Esophagus squamous epithelium (tissue), 5 donors: ENCODE data around the gene GTF2IRD1. TPM values are rescaled to one million over a fixed set of nuclear protein-coding genes. Genes with fewer than 3 reads are reported as not detected.

ENCODE experiments used
- DNase-seq: peaks from one replicate; lab custom pipeline; 2025; lab: John Stamatoyannopoulos, UW
- H3K27ac ChIP-seq, 4 donors: fragments of 200-600 bp; sonication (generic); one replicate each; pipeline ENCODE4 v1.5.1; 2016 to 2019; ENCODE audit warnings: mild to moderate bottlenecking in 1 of 4
- H3K27me3 ChIP-seq, 4 donors: fragments of 200-600 bp; sonication (generic); 1 replicate in 3 of 4; 2 replicates in 1 of 4; pipeline versions ENCODE4 v1.5.1 to v1.6.0; 2017 to 2021; ENCODE audit warnings: antibody characterized with exemption in 1 of 4
- H3K36me3 ChIP-seq, 3 donors: fragments of 200-600 bp; sonication (generic); one replicate each; pipeline ENCODE4 v1.5.1; 2016 to 2019
- H3K4me1 ChIP-seq, 3 donors: fragments of 200-600 bp; sonication (generic); one replicate each; pipeline ENCODE4 v1.5.1; 2017 to 2019
- H3K4me3 ChIP-seq, 4 donors: fragments of 200-600 bp; sonication (generic); 1 replicate in 3 of 4; 2 replicates in 1 of 4; pipeline ENCODE4 v1.5.1; 2016 to 2019; ENCODE audit warnings: mild to moderate bottlenecking in 2 of 4, moderate library complexity in 1 of 4
- H3K9me3 ChIP-seq, 3 donors: fragments of 200-600 bp; sonication (generic); one replicate each; pipeline ENCODE4 v1.5.1; 2016 to 2019
- CTCF ChIP-seq, 6 experiments: fragments of 450-650 bp in 4 of 6; fragments of 200-600 bp in 2 of 6; sonication (generic) in 2 of 6; IDR thresholded peaks; one replicate each; pipeline ENCODE4 v1.5.1; 2016 to 2019; ENCODE audit warnings: antibody characterized with exemption in 6 of 6, mild to moderate bottlenecking in 4 of 6, moderate library complexity in 4 of 6
- POLR2A ChIP-seq, 4 donors: fragments of 450-650 bp; IDR thresholded peaks; one replicate each; pipeline ENCODE4 v1.6.1; 2017; ENCODE audit warnings: antibody characterized with exemption in 4 of 4, mild to moderate bottlenecking in 4 of 4, moderate library complexity in 3 of 4
- WGBS, 2 donors: methylation state at CpG; one replicate each; pipeline ENCODE4 v1.1.5; 2018; 5-methylcytosine and 5-hydroxymethylcytosine counted together
- intact Hi-C: fragments of 100-400 bp; cut with DNase I; formaldehyde crosslinking; loops from one replicate; pipeline ENCODE4 v1.15.0; 2022
- total RNA-seq, 4 donors: library from RNA; depleted of rRNA; stranded (reverse); fragments of >200 nt; gene quantifications; one replicate each; pipeline ENCODE4 v1.1.0, GENCODE V29; 2016
- donor health status: DM: yes; HTN: yes; CAD: no.

GTF2IRD1 gene
- total RNA-seq, 4 donors from 2014 or later = 26.8 to 35.6 (median 28.5) TPM

- no peaks in the 10 kb centered on the region for H3K9me3 ChIP-seq
- H3K27ac ChIP-seq = no peak overlapping the region
- 37 to 53% methylated on average over 2 to 7 of the region's 9 CpGs for WGBS, 2 donors
- H3K36me3 ChIP-seq = no peaks in the 10 kb centered on the region
- intact Hi-C loops = no loop called here
- H3K27me3 ChIP-seq = no peaks in the 10 kb centered on the region
- H3K4me3 ChIP-seq = no peak overlapping the region
- peaks cover 5 to 20% (median 6%) of the 10 kb centered on the region in 3 donors for H3K4me1 ChIP-seq
- no peak for DNase-seq
- TF ChIP-seq POLR2A (IDR thresholded peaks at IDR 0.05) (no peak), CTCF (IDR thresholded peaks at IDR 0.05) (no peak)
Measured at GRCh38 chr7:74617180-74617744, 163.6 kb downstream of the GTF2IRD1 start.

- DNase-seq = no peak
- intact Hi-C loops = no loop called here
- Histone ChIP-seq H3K36me3 (no peaks in the 10 kb centered on the region), H3K4me1 (peaks cover 0 to 12% (median 0%) of the 10 kb centered on the region in 3 donors), H3K27ac (no peak overlapping the region), H3K9me3 (no peaks in the 10 kb centered on the region), H3K27me3 (no peaks in the 10 kb centered on the region), H3K4me3 (no peak overlapping the region)
- WGBS, 2 donors = 79 to 90% methylated on average over 1 to 10 of the region's 14 CpGs
- TF ChIP-seq POLR2A (IDR thresholded peaks at IDR 0.05) (no peak), CTCF (IDR thresholded peaks at IDR 0.05) (no peak)
Measured at GRCh38 chr7:74619235-74619860, 165.6 kb downstream of the GTF2IRD1 start.

- WGBS, 2 donors = 89 to 92% methylated on average over 5 of the region's 5 CpGs
- H3K9me3 ChIP-seq = no peaks in the 10 kb centered on the region
- peaks cover 0 to 20% (median 0%) of the 10 kb centered on the region in 3 donors for H3K4me1 ChIP-seq
- H3K4me3 ChIP-seq = no peak overlapping the region
- H3K27me3 ChIP-seq = no peaks in the 10 kb centered on the region
- DNase-seq = no peak
- H3K27ac ChIP-seq = no peak overlapping the region
- H3K36me3 ChIP-seq = no peaks in the 10 kb centered on the region
- TF ChIP-seq POLR2A (IDR thresholded peaks at IDR 0.05) = no peak
- TF ChIP-seq CTCF (IDR thresholded peaks at IDR 0.05) = no peak
- intact Hi-C loops = no loop called here
Measured at GRCh38 chr7:74622228-74622749, 168.6 kb downstream of the GTF2IRD1 start.

GRCh38 chr7:74623135-74623534, 169.4 kb downstream of the GTF2IRD1 start:
- H3K27ac ChIP-seq = no peak overlapping the region
- H3K27me3 ChIP-seq = no peaks in the 10 kb centered on the region
- H3K4me1 ChIP-seq = peaks cover 0 to 23% (median 6%) of the 10 kb centered on the region in 3 donors
- TF ChIP-seq POLR2A (IDR thresholded peaks at IDR 0.05) = no peak
- no peak for TF ChIP-seq CTCF (IDR thresholded peaks at IDR 0.05)
- DNase-seq = no peak
- intact Hi-C loops = no loop called here
- no peaks in the 10 kb centered on the region for H3K36me3 ChIP-seq
- H3K4me3 ChIP-seq = no peak overlapping the region
- WGBS, 2 donors = 78 to 80% methylated on average over 6 to 8 of the region's 9 CpGs
- H3K9me3 ChIP-seq = no peaks in the 10 kb centered on the region

GRCh38 chr7:74625446-74625845, 171.7 kb downstream of the GTF2IRD1 start:
- 24 to 27% methylated on average over 3 of the region's 3 CpGs for WGBS, 2 donors
- H3K4me3 ChIP-seq = no peak overlapping the region
- peak in 2 of 6 experiments; percentile 6 to 21 for TF ChIP-seq CTCF (IDR thresholded peaks at IDR 0.05)
- no peak for TF ChIP-seq POLR2A (IDR thresholded peaks at IDR 0.05)
- intact Hi-C loops = no loop called here
- H3K27me3 ChIP-seq = no peaks in the 10 kb centered on the region
- H3K27ac ChIP-seq = peak overlapping the region in 2 of 4 donors; percentile 36 to 52
- H3K4me1 ChIP-seq = peaks cover 0 to 32% (median 12%) of the 10 kb centered on the region in 3 donors
- no peak for DNase-seq
- H3K36me3 ChIP-seq = no peaks in the 10 kb centered on the region
- H3K9me3 ChIP-seq = no peaks in the 10 kb centered on the region
